Measurements from ENCODE around the gene ITGA2. TPM values are rescaled to one million over a fixed set of nuclear protein-coding genes. Genes with fewer than 3 reads are reported as not detected.
A peak's percentile ranks its signal among the peaks of the same experiment; 100 is the strongest.

The ITGA2 gene
- total and polyA plus RNA-seq, 2 experiments from 2014 or later, result 10.4 to 21.5 TPM

- no peaks in the 10 kb centered on the region for H3K36me3 ChIP-seq (ENCODE audit: low read depth)
Observed at GRCh38 chr5:53112909-53113308, 123.8 kb downstream of the ITGA2 start.

DNA sequence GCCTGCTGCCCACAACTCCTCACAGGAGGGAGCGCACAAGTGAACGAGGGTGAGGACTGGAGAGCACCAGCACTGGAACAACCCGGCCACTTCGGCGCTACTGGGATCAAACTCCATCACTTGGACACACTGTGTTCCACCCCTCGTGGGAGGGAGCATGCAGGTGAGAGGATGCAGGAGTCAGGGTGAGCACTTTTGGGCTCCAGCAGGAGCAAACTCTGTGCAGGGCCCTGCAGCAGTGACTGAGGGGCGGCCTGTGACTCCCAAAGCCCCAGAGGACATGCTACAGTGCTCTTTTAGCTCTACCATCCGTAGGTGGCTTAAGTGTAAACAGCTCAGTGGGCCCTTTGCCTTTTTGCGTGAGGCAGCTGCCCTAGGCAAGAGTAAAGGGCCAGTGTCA, 124.8 kb downstream of the ITGA2 start:
- no peak overlapping the region for H3K4me3 ChIP-seq
- H3K4me2 ChIP-seq (ENCODE audit: unreplicated experiment), result no peak overlapping the region
- H3K9me2 ChIP-seq (ENCODE audit: insufficient read depth), result no peaks in the 10 kb centered on the region
- WGBS, 2 experiments (ENCODE audit: low coverage in 1 of 2, low lambda C conversion rate in 2 of 2, missing lambda C conversion rate in 2 of 2), result 80 to 84% methylated on average over 9 of the region's 9 CpGs
- no peak overlapping the region for H3K9ac ChIP-seq
- no peaks in the 10 kb centered on the region for H3K27me3 ChIP-seq (replicated peaks; ENCODE audit: insufficient read depth)
- no peak overlapping the region for H3K27ac ChIP-seq
- no peak for DNase-seq
- 0 out of 2 replicates have a peak, but pooled peaks cover 6% of the 10 kb centered on the region for H3K4me1 ChIP-seq (ENCODE audit: insufficient read depth)
- in situ Hi-C loops (cut with MboI), result no loop called here
- H3K79me2 ChIP-seq (ENCODE audit: insufficient read depth), result peaks cover 10% of the 10 kb centered on the region
- H2AFZ ChIP-seq, result no peak overlapping the region
- TF ChIP-seq EZH2 (IDR thresholded peaks at IDR 0.05; ENCODE audit: insufficient read depth, poor library complexity, severe bottlenecking) (no peak), EZH2phosphoT487 (IDR thresholded peaks at IDR 0.05; ENCODE audit: insufficient read depth, low read depth) (no peak)
- H3K36me3 ChIP-seq (ENCODE audit: low read depth), result no peaks in the 10 kb centered on the region
- H3K9me3 ChIP-seq (ENCODE audit: low read depth), result no peaks in the 10 kb centered on the region
- no peaks in the 10 kb centered on the region for H4K20me1 ChIP-seq (ENCODE audit: insufficient read depth)
- H3F3A ChIP-seq (ENCODE audit: insufficient read depth), result no peaks in the 10 kb centered on the region; the same call in 1 of the 2 replicates

More at GRCh38 chr5:53112909-53113308, 123.8 kb downstream of the ITGA2 start:
- Histone ChIP-seq H3K9me2 (ENCODE audit: insufficient read depth) (no peaks in the 10 kb centered on the region), H3K9ac (no peak overlapping the region), H4K20me1 (ENCODE audit: insufficient read depth) (no peaks in the 10 kb centered on the region), H3K4me2 (ENCODE audit: unreplicated experiment) (no peak overlapping the region), H3K79me2 (ENCODE audit: insufficient read depth) (peaks cover 20% of the 10 kb centered on the region), H3K9me3 (ENCODE audit: low read depth) (no peaks in the 10 kb centered on the region), H3K27ac (no peak overlapping the region), H3K4me1 (ENCODE audit: insufficient read depth) (peaks cover 12% of the 10 kb centered on the region; the same call in 1 of the 2 replicates), H3K27me3 (replicated peaks; ENCODE audit: insufficient read depth) (no peaks in the 10 kb centered on the region), H3K4me3 (no peak overlapping the region), H2AFZ (no peak overlapping the region), H3F3A (ENCODE audit: insufficient read depth) (no peaks in the 10 kb centered on the region; the same call in 1 of the 2 replicates)
- no peak for TF ChIP-seq EZH2 (IDR thresholded peaks at IDR 0.05; ENCODE audit: insufficient read depth, poor library complexity, severe bottlenecking)
- no peak for TF ChIP-seq EZH2phosphoT487 (IDR thresholded peaks at IDR 0.05; ENCODE audit: insufficient read depth, low read depth)
- WGBS, 2 experiments (ENCODE audit: low coverage in 1 of 2, low lambda C conversion rate in 2 of 2, missing lambda C conversion rate in 2 of 2), result 76% methylated on average over 3 of the region's 3 CpGs
- in situ Hi-C loops (cut with MboI), result no loop called here
- no peak for DNase-seq

- in situ Hi-C loops (cut with MboI), result no loop called here
- Histone ChIP-seq H3K9me3 (ENCODE audit: low read depth) (no peaks in the 10 kb centered on the region), H3K36me3 (ENCODE audit: low read depth) (no peaks in the 10 kb centered on the region)
Observed at GRCh38 chr5:53114988-53115387, 125.8 kb downstream of the ITGA2 start.

GRCh38 chr5:53116597-53116996, 127.4 kb downstream of the ITGA2 start:
- DNase-seq, result no peak
- no peak overlapping the region for H3K4me2 ChIP-seq (ENCODE audit: unreplicated experiment)
- H3K4me3 ChIP-seq, result no peak overlapping the region
- H3F3A ChIP-seq (ENCODE audit: insufficient read depth), result no peaks in the 10 kb centered on the region; the same call in 1 of the 2 replicates
- no peak for TF ChIP-seq EZH2phosphoT487 (IDR thresholded peaks at IDR 0.05; ENCODE audit: insufficient read depth, low read depth)
- no peak for TF ChIP-seq EZH2 (IDR thresholded peaks at IDR 0.05; ENCODE audit: insufficient read depth, poor library complexity, severe bottlenecking)
- no peaks in the 10 kb centered on the region for H3K4me1 ChIP-seq (ENCODE audit: insufficient read depth)
- no peak overlapping the region for H3K27ac ChIP-seq
- H3K27me3 ChIP-seq (replicated peaks; ENCODE audit: insufficient read depth), result no peaks in the 10 kb centered on the region
- H4K20me1 ChIP-seq (ENCODE audit: insufficient read depth), result no peaks in the 10 kb centered on the region
- no peak overlapping the region for H3K9ac ChIP-seq
- H3K9me3 ChIP-seq (ENCODE audit: low read depth), result no peaks in the 10 kb centered on the region
- in situ Hi-C loops (cut with MboI), result no loop called here
- no peak overlapping the region for H2AFZ ChIP-seq
- WGBS, 2 experiments (ENCODE audit: low coverage in 1 of 2, low lambda C conversion rate in 2 of 2, missing lambda C conversion rate in 2 of 2), result 94 to 95% methylated on average over 1 of the region's 1 CpG
- H3K79me2 ChIP-seq (ENCODE audit: insufficient read depth), result no peaks in the 10 kb centered on the region
- no peaks in the 10 kb centered on the region for H3K9me2 ChIP-seq (ENCODE audit: insufficient read depth)
- H3K36me3 ChIP-seq (ENCODE audit: low read depth), result no peaks in the 10 kb centered on the region

More at GRCh38 chr5:53114988-53115387, 125.8 kb downstream of the ITGA2 start:
- no peaks in the 10 kb centered on the region; the same call in 1 of the 2 replicates for H3F3A ChIP-seq (ENCODE audit: insufficient read depth)
- H4K20me1 ChIP-seq (ENCODE audit: insufficient read depth), result no peaks in the 10 kb centered on the region
- no peak overlapping the region for H3K9ac ChIP-seq
- no peak overlapping the region for H2AFZ ChIP-seq
- no peak overlapping the region for H3K4me3 ChIP-seq
- peaks cover 4% of the 10 kb centered on the region; the same call in 1 of the 2 replicates for H3K79me2 ChIP-seq (ENCODE audit: insufficient read depth)
- no peak overlapping the region for H3K27ac ChIP-seq
- peak; percentile 42 for DNase-seq
- no peak for TF ChIP-seq EZH2phosphoT487 (IDR thresholded peaks at IDR 0.05; ENCODE audit: insufficient read depth, low read depth)
- no peak for TF ChIP-seq EZH2 (IDR thresholded peaks at IDR 0.05; ENCODE audit: insufficient read depth, poor library complexity, severe bottlenecking)
- no peaks in the 10 kb centered on the region for H3K9me2 ChIP-seq (ENCODE audit: insufficient read depth)
- H3K4me2 ChIP-seq (ENCODE audit: unreplicated experiment), result no peak overlapping the region
- H3K27me3 ChIP-seq (replicated peaks; ENCODE audit: insufficient read depth), result no peaks in the 10 kb centered on the region
- 0 out of 2 replicates have a peak, but pooled peaks cover 6% of the 10 kb centered on the region for H3K4me1 ChIP-seq (ENCODE audit: insufficient read depth)

- in situ Hi-C loops (cut with MboI), result no loop called here
- H4K20me1 ChIP-seq (ENCODE audit: insufficient read depth), result no peaks in the 10 kb centered on the region
- TF ChIP-seq EZH2 (IDR thresholded peaks at IDR 0.05; ENCODE audit: insufficient read depth, poor library complexity, severe bottlenecking) (no peak), EZH2phosphoT487 (IDR thresholded peaks at IDR 0.05; ENCODE audit: insufficient read depth, low read depth) (no peak)
Observed at GRCh38 chr5:53118879-53119278, 129.7 kb downstream of the ITGA2 start.

More at GRCh38 chr5:53118879-53119278, 129.7 kb downstream of the ITGA2 start:
- Histone ChIP-seq H3K9me3 (ENCODE audit: low read depth) (no peaks in the 10 kb centered on the region), H3K4me3 (no peak overlapping the region), H2AFZ (no peak overlapping the region), H3K4me2 (ENCODE audit: unreplicated experiment) (no peak overlapping the region), H3K27ac (no peak overlapping the region), H3K36me3 (ENCODE audit: low read depth) (no peaks in the 10 kb centered on the region), H3K4me1 (ENCODE audit: insufficient read depth) (no peaks in the 10 kb centered on the region), H3K9me2 (ENCODE audit: insufficient read depth) (no peaks in the 10 kb centered on the region), H3F3A (ENCODE audit: insufficient read depth) (no peaks in the 10 kb centered on the region), H3K79me2 (ENCODE audit: insufficient read depth) (no peaks in the 10 kb centered on the region), H3K27me3 (replicated peaks; ENCODE audit: insufficient read depth) (no peaks in the 10 kb centered on the region), H3K9ac (no peak overlapping the region)
- no peak for DNase-seq
- 88 to 89% methylated on average over 5 of the region's 5 CpGs for WGBS, 2 experiments (ENCODE audit: low coverage in 1 of 2, low lambda C conversion rate in 2 of 2, missing lambda C conversion rate in 2 of 2)

All from GM23248 (cell line).